Measurements from ENCODE around the gene NOVA2.

Gene NOVA2

DNA sequence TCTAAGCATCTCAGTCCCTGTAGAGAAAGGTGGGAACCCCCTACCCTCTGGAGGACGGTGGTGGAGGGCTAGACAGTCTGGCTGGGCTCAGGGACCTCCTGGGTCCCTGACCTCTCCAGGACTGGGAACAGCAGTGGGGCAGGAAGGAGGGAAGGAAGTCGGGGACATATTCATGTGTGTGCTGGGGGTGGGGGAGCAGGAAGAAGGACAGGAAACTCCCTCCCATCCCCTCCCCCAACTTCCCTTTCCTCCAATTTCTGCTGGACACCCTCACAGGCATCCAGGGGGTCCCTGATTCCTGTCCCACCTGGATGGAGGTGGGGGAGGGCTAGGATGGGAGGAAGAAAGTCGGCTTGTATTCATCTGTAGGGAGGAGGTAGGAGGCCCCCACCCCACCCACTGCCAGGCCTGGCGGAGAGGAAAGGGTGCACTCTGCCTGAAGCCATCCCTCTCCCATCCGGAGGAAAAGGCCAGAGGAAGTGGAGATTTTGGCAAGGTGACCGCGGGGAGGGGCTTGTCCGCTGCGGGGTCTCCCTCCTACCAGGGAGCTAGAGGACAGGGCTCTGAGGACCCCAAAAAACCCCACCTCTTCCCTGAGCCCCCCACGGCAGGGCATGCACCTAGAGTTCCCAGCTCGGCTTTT, 2.3 kb downstream of the NOVA2 start:
- DNase-seq (ENCODE audit: low spot score): no peak
- TF ChIP-seq, protein P1, sequence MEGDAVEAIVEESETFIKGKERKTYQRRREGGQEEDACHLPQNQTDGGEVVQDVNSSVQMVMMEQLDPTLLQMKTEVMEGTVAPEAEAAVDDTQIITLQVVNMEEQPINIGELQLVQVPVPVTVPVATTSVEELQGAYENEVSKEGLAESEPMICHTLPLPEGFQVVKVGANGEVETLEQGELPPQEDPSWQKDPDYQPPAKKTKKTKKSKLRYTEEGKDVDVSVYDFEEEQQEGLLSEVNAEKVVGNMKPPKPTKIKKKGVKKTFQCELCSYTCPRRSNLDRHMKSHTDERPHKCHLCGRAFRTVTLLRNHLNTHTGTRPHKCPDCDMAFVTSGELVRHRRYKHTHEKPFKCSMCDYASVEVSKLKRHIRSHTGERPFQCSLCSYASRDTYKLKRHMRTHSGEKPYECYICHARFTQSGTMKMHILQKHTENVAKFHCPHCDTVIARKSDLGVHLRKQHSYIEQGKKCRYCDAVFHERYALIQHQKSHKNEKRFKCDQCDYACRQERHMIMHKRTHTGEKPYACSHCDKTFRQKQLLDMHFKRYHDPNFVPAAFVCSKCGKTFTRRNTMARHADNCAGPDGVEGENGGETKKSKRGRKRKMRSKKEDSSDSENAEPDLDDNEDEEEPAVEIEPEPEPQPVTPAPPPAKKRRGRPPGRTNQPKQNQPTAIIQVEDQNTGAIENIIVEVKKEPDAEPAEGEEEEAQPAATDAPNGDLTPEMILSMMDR (IDR thresholded peaks at IDR 0.05; ENCODE audit: extremely low read depth, missing control alignments): no peak

DNA sequence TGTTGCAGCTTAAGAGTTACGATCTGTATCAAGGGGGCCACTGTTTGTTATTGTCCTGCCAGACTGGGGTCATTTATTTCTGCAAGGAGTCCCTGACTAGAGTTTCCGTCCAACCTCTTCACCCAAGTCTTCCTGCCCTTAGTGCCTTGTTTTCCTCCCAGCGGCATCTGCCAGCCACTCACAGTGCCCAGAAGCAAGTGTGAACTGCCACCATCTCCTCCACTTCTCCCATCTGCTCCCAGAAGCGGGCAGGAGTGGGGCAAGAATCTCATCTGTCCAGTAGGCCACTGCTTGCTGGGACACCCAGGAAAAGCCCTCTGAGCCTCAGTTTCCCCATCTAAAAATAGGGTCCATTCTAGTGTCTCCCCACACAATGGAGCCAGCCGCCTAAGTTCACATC, 4.0 kb downstream of the NOVA2 start:
- DNase-seq (ENCODE audit: low spot score): no peak
- TF ChIP-seq, protein P1 (IDR thresholded peaks at IDR 0.05; ENCODE audit: extremely low read depth, missing control alignments): no peak

DNA sequence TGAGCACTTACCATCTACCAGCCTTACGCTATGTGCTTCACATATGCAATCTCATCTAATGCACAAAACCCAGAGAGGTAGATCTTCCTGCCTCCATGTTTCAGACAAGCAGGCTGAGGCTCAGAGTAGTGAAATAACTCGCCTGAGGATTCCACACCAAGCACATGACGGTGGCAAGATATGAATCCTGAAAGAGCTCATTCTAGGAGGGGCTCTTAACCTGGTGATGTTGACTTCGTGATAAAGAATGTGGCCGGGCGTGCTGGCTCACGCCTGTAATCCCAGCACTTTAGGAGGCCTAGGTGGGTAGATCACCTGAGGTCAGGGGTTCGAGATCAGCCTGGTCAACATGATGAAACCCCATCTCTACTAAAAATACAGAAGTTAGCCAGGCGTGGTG, 5.0 kb downstream of the NOVA2 start:
- TF ChIP-seq, protein P1 (IDR thresholded peaks at IDR 0.05; ENCODE audit: extremely low read depth, missing control alignments): no peak
- DNase-seq (ENCODE audit: low spot score): no peak

DNA sequence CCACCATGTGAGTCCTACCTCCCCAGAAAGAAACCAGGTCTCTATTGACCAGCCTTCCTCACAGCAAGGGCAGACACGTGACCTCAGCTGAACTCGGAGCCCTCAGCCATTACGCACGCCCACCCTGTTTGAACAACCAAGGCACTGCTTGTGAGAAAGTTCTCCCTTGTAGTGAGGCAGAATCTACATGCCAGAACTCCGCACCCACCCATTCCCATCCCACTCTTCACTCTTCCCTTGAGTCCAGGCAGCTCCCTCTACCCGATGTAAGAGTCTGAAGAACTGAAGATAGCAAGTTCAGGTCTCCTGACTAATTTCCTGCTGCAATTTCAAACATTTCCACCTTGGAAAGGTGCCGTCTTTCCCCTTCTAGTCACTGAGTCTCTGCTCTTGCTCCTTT, 6.4 kb downstream of the NOVA2 start:
- TF ChIP-seq, protein P1 (IDR thresholded peaks at IDR 0.05; ENCODE audit: extremely low read depth, missing control alignments): no peak
- no peak for DNase-seq (ENCODE audit: low spot score)

DNA sequence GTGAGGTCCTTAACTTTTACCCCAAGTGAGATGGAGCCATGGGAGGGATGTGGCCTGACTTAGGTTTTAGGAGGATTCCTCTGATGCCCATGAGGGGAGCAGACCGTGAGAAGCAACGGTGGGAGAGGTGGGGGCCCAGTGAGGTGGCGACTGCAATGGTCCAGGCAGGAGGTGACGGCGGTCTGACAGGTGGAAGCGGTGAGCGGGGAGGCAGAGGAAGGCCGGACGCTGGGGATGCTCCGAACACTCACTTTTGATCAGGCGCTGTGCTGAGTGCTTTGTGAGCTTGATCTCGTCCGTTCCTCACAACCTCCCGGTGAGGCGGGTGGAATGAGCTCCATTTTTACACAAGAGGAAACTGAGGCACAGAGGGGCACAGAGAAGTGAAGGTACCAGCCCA, 11.6 kb downstream of the NOVA2 start:
- TF ChIP-seq, protein P1 (IDR thresholded peaks at IDR 0.05; ENCODE audit: extremely low read depth, missing control alignments): no peak

DNA sequence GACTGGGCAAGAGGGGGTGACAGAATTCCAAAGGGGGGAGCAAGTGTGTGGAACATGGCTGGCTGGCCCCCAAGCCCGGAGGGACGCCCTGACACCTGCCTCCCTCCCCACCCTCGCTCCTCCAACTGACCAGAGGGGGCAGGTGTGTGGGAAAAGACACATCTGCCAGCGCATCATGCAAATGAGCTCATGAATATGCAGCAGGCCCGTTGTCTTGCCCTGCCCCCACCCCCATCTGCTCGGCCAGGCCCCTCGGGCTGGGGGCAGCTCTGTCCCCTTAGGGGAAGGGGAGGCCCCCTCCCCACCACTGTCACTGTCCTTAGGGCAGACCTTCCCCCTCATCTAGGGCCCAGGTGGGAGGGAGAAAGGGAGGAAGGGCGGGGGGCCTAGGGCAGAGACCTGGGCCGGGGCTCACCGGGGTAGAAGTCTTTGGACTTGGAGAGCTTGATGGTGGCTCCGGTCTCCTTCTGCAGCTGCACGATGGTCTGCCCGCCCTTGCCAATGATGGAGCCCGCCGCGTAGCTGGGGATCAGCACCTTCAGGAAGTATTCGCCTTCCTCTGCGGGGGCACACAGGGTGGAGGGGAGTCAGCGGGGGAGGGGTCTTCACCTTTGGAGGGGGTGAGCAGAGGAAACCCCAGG, 12.9 kb downstream of the NOVA2 start:
- no peak for DNase-seq (ENCODE audit: low spot score)
- TF ChIP-seq, protein P1 (IDR thresholded peaks at IDR 0.05; ENCODE audit: extremely low read depth, missing control alignments): no peak

More for the DNA sequence above, 11.6 kb downstream of the NOVA2 start:
- DNase-seq (ENCODE audit: low spot score): no peak

DNA sequence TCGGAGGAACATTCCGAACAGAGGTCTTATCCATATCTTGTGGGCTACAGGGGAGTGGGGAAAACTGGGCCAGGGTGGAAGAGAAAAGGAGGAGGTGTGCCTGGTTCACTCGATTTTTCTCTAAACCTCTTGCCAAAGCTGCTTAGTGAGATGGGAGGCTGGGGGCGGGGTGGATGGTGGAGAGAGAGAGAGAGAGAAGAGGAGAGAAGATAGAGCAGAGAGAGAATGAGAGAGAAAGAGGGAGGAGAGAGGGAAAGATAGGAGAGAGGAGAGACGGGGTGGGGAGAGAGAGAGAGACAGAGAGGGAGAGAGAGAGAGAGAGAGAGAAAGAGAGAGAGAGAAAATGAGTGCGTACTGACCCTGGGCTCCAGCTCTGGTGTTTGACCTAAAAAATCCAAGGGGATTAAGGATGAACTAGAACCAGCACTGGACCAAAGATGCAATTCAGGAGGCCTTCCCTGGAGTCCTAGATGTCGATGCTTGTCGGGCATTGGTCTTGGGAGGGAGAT, 14.1 kb downstream of the NOVA2 start:
- TF ChIP-seq, protein P1 (IDR thresholded peaks at IDR 0.05; ENCODE audit: extremely low read depth, missing control alignments): no peak

More for the DNA sequence above, 14.1 kb downstream of the NOVA2 start:
- DNase-seq (ENCODE audit: low spot score): no peak

Measured in GM20000 (cell line).